K562 (cell line): ENCODE data around the gene FUCA1. TPM values are rescaled to one million over a fixed set of nuclear protein-coding genes. Genes with fewer than 3 reads are reported as not detected.

Source experiments
- BHLHE40 ChIP-seq: IDR thresholded peaks from 2 replicates; pipeline ENCODE4 v1.6.1; 2011; ENCODE audit warnings: low read length, improper control_type of control experiment
- CEBPG ChIP-seq, 3 experiments: fragments of 200-800 bp in 1 of 3; sonication (Bioruptor generic) in 1 of 3; sonication (generic) in 1 of 3; formaldehyde crosslinking in 1 of 3; IDR thresholded peaks in 2 of 3; conservative IDR thresholded peaks in 1 of 3; 2 replicates each; pipeline versions ENCODE4 v1.6.1 to v1.8.0; 2016 to 2022; ENCODE audit warnings: missing compliant biosample characterization in 2 of 3, missing genetic modification characterization in 2 of 3, mild to moderate bottlenecking in 1 of 3, missing genetic modification reagents in 1 of 3
- DMBX1 ChIP-seq: fragments of 250-450 bp; sonication (Bioruptor Pico); IDR thresholded peaks from 2 replicates; pipeline ENCODE4 v1.8.0; 2022; ENCODE audit warnings: inconsistent platforms, mild to moderate bottlenecking, moderate library complexity, borderline replicate concordance
- GATAD2A ChIP-seq: fragments of 450-650 bp; IDR thresholded peaks from 2 replicates; pipeline ENCODE4 v1.6.1; 2017
- HDGF ChIP-seq: fragments of 450-650 bp; IDR thresholded peaks from 2 replicates; pipeline ENCODE4 v1.6.1; 2016
- MTF1 ChIP-seq: fragments of 250-450 bp; sonication (Bioruptor Pico); IDR thresholded peaks from 2 replicates; pipeline ENCODE4 v1.9.0; 2021; ENCODE audit warnings: moderate library complexity, mild to moderate bottlenecking, inconsistent platforms, borderline replicate concordance
- NR2C1 ChIP-seq, 2 experiments: fragments of 450-650 bp; IDR thresholded peaks; 2 replicates each; pipeline ENCODE4 v1.6.1; 2017; ENCODE audit warnings: mild to moderate bottlenecking in 2 of 2, antibody characterized with exemption in 1 of 2, inconsistent platforms in 1 of 2, missing compliant biosample characterization in 1 of 2, missing genetic modification characterization in 1 of 2
- NR3C1 ChIP-seq: sonication (generic); formaldehyde crosslinking; IDR thresholded peaks from 2 replicates; pipeline ENCODE4 v1.8.1; 2022; ENCODE audit warnings: missing genetic modification reagents
- PBX2 ChIP-seq, 2 experiments: IDR thresholded peaks in 1 of 2; conservative IDR thresholded peaks in 1 of 2; 2 replicates each; pipeline ENCODE4 v1.6.1; 2016; ENCODE audit warnings: low read depth in 2 of 2, mild to moderate bottlenecking in 1 of 2, missing compliant biosample characterization in 1 of 2, missing genetic modification characterization in 1 of 2, moderate library complexity in 1 of 2
- RHOXF2B ChIP-seq: fragments of 250-450 bp; sonication (Bioruptor Pico); conservative IDR thresholded peaks from 2 replicates; pipeline ENCODE4 v1.5.1; 2021
- SIX5 ChIP-seq, 2 experiments: IDR thresholded peaks; 2 replicates each; pipeline ENCODE4 v1.6.1; 2011; ENCODE audit warnings: low read length in 2 of 2, borderline replicate concordance in 1 of 2, low read depth in 1 of 2, mild to moderate bottlenecking in 1 of 2, moderate library complexity in 1 of 2; ENCODE audit not compliant: insufficient read depth in 1 of 2
- SOX6 ChIP-seq: fragments of 450-650 bp; IDR thresholded peaks from 2 replicates; pipeline ENCODE4 v1.6.1; 2014; ENCODE audit warnings: mild to moderate bottlenecking
- TGIF2 ChIP-seq: sonication (generic); formaldehyde crosslinking; IDR thresholded peaks from 2 replicates; pipeline ENCODE4 v1.8.1; 2022; ENCODE audit warnings: mild to moderate bottlenecking, missing genetic modification reagents, moderate library complexity
- THRA ChIP-seq: fragments of 450-650 bp; IDR thresholded peaks from 2 replicates; pipeline ENCODE4 v1.6.1; 2017; ENCODE audit warnings: mild to moderate bottlenecking, moderate library complexity
- TRIM24 ChIP-seq, 2 experiments: fragments of 450-650 bp; IDR thresholded peaks; 2 replicates each; pipeline ENCODE4 v1.6.1; 2016
- ZBED1 ChIP-seq: IDR thresholded peaks from 2 replicates; pipeline ENCODE4 v1.6.1; 2014
- ZNF12 ChIP-seq: sonication (generic); formaldehyde crosslinking; IDR thresholded peaks from 2 replicates; pipeline ENCODE4 v1.4.0; 2020; ENCODE audit warnings: mild to moderate bottlenecking, missing genetic modification reagents
- ZNF609 ChIP-seq: sonication (generic); formaldehyde crosslinking; IDR thresholded peaks from 2 replicates; pipeline ENCODE4 v1.8.1; 2023; ENCODE audit warnings: missing genetic modification reagents, mild to moderate bottlenecking, borderline replicate concordance
- ZNF668 ChIP-seq: fragments of 250-450 bp; sonication (Bioruptor Pico); IDR thresholded peaks from 2 replicates; pipeline ENCODE4 v1.8.0; 2022; ENCODE audit warnings: mild to moderate bottlenecking, inconsistent platforms
- ZNF695 ChIP-seq: fragments of 450-650 bp; formaldehyde crosslinking; IDR thresholded peaks from 2 replicates; pipeline ENCODE4 v1.4.0; 2020; ENCODE audit warnings: mild to moderate bottlenecking, moderate library complexity
- polyA plus RNA-seq, 8 experiments: library from polyadenylated mRNA; depleted of rRNA in 4 of 8; stranded (reverse) in 5 of 8; unstranded in 3 of 8; fragments of >200 nt; fragmentation: Nextera tagmentation in 2 of 8; fragmentation: Illumina TruSeq in 1 of 8; extraction: Ambion mirVana in 2 of 8; extraction: Trizol in 1 of 8; gene quantifications; 2 replicates each; pipeline versions ENCODE4 v1.2.1 to v1.2.3, GENCODE V29; 2011 to 2014; ENCODE audit warnings: inconsistent platforms in 1 of 8, missing spikeins in 1 of 8
- total RNA-seq, 7 experiments: library from RNA; depleted of rRNA in 6 of 7; stranded (reverse); fragments of >200 nt in 6 of 7; fragmentation: Illumina TruSeq in 2 of 7; extraction: Trizol in 2 of 7; gene quantifications; 2 replicates each; pipeline versions ENCODE4 v1.2.1 to v1.2.3, GENCODE V29; 2011 to 2021; ENCODE audit warnings: low replicate concordance in 1 of 7

Gene FUCA1
- total and polyA plus RNA-seq, 9 of the 15 experiments (the other 6 are each of a cell fraction or from before 2014, with no cell fraction given): 7.0 to 20.5 (median 13.5) TPM

GRCh38 chr1:23872421-23872820, 4.3 kb upstream of the FUCA1 start (continued):
- TF ChIP-seq RHOXF2B (CRISPR knock-in tag) (no peak), BHLHE40 (no peak), PBX2 (CRISPR knock-in tag; IDR thresholded peaks at IDR 0.05; ENCODE audit: low read depth) (no peak), PBX2 (tag; conservative IDR thresholded peaks at IDR 0.05; ENCODE audit: low read depth) (no peak), TRIM24 (IDR thresholded peaks at IDR 0.05) (peak; percentile 66 to 77), HDGF (no peak), GATAD2A (no peak), DMBX1 (CRISPR knock-in tag) (no peak), ZNF12 (CRISPR knock-in tag) (no peak), SOX6 (0 out of 2 replicates have a peak, but pooled peaks have one; percentile 10), NR3C1 (CRISPR knock-in tag) (no peak), CEBPG (CRISPR knock-in tag; IDR thresholded peaks at IDR 0.05) (no peak; the same call in 1 of the 2 replicates), CEBPG (tag; conservative IDR thresholded peaks at IDR 0.05 in 1 of 2, IDR thresholded peaks at IDR 0.05 in 1 of 2) (peak in 1 of 2 experiments; percentile 22; a peak in 2 of 4 replicates), SIX5 (IDR thresholded peaks at IDR 0.05; ENCODE audit: borderline replicate concordance in 1 of 2, insufficient read depth in 1 of 2, low read depth in 1 of 2, low read length in 2 of 2) (no peak), ZNF668 (CRISPR knock-in tag) (no peak), MTF1 (no peak), ZBED1 (no peak), ZNF609 (CRISPR knock-in tag) (no peak), THRA (no peak), TGIF2 (no peak), ZNF695 (CRISPR knock-in tag) (no peak), NR2C1 (IDR thresholded peaks at IDR 0.05) (no peak), NR2C1 (tag; IDR thresholded peaks at IDR 0.05) (peak; percentile 36; the same call in 1 of the 2 replicates)
